Esophagus mucosa (tissue), 1 donor: ENCODE data around the gene ATP13A2. TPM values are rescaled to one million over a fixed set of nuclear protein-coding genes. Genes with fewer than 3 reads are reported as not detected.

Source experiments
- ATAC-seq: fragments of 200-7000 bp; cut with Tn5 transposase; one replicate; pipeline ENCODE4 v1.9.1; 2020
- total RNA-seq: library from RNA; stranded (reverse); gene quantifications from one replicate; pipeline ENCODE4 v1.2.4, GENCODE V29; 2023
- donor health status: DM: yes; HTN: yes; CAD: no.

The ATP13A2 gene
- total RNA-seq, 1 donor from 2014 or later, result 21.5 TPM

- ATAC-seq, result no peak
These were observed 9.2 kb downstream of the ATP13A2 start for GRCh38 chr1:17002524-17002902.

- ATAC-seq, result no peak
These were observed 9.8 kb downstream of the ATP13A2 start for GRCh38 chr1:17001760-17002523.

DNA sequence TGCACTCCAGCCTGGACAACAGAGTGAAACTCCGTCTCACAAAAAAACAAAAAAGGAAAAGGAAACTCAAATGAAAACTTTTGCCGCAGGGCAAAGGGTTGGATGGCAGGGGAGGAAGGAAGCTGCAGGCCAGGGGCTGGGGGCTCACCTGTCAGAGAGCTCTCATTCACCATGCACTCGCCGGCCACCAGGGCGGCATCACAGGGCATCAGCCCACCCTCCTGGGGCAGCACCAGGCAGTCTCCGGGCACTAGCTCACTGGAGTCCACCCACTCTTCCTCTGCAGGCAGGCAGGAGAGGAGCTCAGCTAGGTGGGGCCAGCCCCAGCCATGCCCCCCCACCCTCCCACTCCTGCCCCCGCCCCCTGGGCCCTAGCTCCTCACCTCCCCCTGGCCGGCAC is 11.9 kb downstream of the ATP13A2 start:
- ATAC-seq, result no peak

DNA sequence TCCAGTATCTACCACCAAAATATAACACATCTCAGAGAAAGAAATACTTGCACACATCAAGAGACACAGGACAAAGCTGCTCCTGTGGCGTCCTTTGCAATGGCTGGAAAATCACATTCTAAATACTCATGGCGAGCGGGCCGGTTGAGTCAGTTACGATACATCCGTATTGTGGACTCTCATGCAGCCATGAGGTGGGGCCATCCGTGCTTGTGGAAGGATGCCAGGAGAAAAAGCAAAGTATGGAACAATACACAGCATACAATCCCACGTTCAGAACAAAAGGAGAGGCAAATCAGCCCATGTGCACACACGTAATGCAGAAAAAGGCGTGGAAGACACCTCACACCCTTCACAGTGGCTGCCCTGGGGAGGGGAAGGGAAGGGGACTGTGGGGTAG is 13.1 kb downstream of the ATP13A2 start:
- ATAC-seq, result peak; percentile 85

DNA sequence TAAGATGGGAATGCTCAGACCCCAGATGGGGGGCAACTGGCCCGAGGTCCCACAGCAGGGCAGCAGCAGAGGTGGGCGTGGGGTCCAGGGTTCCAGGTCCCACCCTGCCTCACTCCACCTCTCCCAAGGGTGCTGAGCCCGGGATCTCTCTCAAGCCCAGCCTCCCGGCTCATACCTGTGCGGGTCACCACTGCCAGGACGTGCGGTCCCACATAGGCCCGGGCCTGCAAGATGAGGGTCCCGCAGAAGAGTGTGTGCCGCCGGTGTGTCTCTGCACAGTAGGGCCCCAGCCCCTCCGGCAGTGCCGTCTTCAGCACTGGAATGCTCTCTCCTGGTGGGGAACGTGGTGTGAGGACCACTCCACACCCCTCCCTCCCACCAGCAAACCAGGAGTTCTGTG is 14.9 kb downstream of the ATP13A2 start:
- no peak for ATAC-seq

GRCh38 chr1:16993521-16994038 is 18.1 kb downstream of the ATP13A2 start:
- no peak for ATAC-seq

DNA sequence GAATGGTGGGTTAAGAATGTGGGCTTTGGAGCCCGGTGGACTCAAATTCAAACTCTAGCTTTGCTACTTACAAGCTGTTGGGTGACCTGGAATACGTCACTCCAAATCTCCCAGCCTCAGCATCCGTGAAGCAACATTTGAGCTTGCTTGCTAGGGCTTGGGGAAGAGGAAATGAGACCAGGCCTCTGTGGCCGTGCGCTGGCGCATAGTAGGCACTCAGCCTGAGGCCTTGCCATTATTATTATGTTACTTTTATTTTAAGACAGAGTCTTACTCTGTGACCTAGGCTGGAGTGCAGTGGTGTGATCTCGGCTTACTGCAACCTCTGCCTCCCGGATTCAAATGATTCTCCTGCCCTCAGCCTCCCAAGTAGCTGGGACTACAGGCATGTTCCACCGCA is 19.1 kb downstream of the ATP13A2 start:
- no peak for ATAC-seq

- no peak for ATAC-seq
These were observed 19.6 kb downstream of the ATP13A2 start for GRCh38 chr1:16992102-16992501.

DNA sequence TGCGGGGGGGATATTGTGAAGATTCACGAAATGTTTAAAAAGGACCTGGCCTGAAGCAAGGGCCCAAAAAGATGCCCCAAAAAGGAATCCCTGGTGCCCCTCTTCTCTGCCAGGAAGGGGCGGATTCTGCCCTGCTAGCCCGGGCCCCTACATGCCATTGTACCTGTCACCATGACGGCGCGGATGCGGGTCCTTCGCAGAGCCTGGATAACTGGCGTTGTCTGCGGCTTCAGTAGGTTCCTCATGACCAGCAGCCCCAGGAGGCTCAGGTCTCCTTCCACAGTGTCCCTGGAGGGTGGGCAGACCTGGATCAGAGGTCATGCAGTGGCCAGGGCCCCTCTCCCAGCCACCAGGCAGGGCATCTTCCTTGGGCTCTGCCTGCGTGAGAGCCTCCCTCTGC is 20.2 kb downstream of the ATP13A2 start:
- ATAC-seq, result no peak

DNA sequence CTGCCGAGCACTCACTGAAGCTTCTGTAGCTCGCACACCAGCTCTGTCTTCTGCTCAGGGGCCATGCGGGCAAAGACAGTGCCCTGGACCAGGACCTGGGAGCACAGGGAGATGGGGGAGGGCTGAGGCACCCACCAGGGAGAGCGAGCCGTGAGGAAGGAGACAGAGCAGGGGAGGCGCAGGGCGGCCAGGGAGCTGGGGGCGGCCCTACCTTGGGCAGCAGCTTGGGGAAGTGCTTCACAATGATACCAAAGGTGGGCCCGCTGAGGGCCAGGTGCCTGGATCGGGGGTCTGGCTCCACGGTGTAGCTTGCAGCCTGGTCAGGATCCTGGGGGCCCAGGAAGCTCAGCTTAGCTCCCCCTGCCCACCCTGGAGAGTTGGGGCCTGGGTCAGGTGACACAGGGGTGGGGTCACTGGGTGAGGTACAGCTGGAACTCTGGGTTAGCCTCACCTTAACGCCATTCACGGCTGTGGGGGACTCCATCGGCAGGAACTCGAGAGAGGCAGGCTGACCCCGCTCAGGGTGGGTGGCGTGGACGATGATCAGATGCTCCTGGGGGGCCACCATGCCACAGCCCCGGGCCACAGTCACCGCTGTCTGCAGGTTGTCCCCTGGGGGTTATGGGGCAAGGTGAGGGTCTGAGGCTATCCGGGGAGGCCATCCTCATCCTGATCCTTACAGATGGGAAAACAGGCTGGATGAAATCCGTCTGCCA is 21.9 kb downstream of the ATP13A2 start:
- ATAC-seq, result no peak

- no peak for ATAC-seq
These were observed 23.5 kb downstream of the ATP13A2 start for GRCh38 chr1:16988210-16988609.

DNA sequence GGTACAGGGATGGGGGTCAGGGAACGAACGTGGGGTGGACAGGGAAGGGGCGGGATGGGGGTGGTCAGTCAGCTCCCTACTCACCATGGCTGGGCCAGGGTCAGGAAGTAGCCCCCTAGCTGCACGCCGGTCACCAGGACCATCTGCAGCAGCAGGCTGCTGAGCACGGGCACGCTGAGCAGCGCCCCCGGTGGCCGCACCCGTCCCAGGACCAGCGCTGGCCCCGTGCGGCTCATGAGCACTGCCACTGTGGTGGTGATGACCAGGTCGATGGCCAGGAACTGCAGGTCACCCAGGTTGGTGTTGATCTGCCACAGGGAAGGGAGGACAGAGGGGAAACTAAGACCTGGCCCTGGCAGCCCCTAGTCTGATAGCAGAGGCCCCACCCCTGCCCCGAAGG is 24.8 kb downstream of the ATP13A2 start:
- no peak for ATAC-seq

GRCh38 chr1:16986560-16986959 is 25.2 kb downstream of the ATP13A2 start:
- no peak for ATAC-seq

- no peak for ATAC-seq
These were observed 25.6 kb downstream of the ATP13A2 start for GRCh38 chr1:16986113-16986512.

GRCh38 chr1:16984717-16985116 is 27.0 kb downstream of the ATP13A2 start:
- peak; percentile 75 for ATAC-seq

- ATAC-seq, result no peak
These were observed 28.1 kb downstream of the ATP13A2 start for GRCh38 chr1:16983649-16984048.

DNA sequence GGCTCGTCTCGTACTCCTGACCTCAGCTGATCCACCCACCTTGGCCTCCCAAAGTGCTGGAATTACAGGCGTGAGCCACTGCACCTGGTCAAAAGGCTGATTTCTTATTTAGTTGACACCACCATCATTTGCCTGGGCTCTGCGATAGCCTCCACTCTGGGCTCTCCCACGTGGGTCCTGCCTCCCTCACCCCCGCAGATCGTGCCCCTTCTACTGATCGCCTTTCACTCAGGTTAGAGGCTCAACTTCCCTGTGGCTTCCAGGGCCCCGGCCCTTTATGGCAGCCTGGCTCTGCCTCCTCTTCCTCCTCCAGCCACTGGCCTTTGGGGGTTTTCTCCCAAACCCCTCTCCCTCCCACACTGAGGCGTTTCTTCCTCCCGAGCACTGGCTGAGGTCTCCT is 28.8 kb downstream of the ATP13A2 start:
- ATAC-seq, result no peak

DNA sequence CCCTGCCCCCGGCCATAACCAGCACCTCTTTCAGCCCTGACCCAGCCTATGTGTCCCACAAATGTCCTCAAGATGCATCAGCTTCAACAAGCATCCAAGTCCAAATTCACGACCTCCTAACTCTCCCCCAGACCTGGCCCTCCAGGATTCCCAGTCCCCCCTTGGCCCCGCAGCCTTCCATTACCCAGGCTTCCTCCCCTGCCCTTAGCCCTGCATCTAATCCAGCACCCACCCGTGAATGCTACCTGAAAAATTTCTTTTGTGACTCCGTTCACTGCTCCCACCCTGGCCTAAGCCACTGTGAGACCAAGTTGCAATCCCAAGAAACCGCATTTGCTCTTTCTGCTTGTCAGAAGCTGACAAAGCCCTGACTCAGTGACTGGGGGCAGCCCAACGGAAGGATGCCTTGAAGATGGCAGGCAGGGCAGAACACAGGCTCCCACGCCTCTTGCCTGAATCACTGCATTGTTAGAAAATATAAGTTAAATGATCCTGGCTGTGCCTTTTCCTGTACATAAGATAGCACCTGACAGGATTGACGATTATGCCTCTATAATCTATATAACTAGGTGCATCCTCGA is 30.4 kb downstream of the ATP13A2 start:
- ATAC-seq, result no peak

- ATAC-seq, result no peak
These were observed 31.1 kb downstream of the ATP13A2 start, which contains the start of gene MFAP2 for GRCh38 chr1:16980473-16981268. TSS of gene MFAP2 (minus strand) at chr1:16980620. CDS start at chr1:16978273, 2,347 bp downstream.

DNA sequence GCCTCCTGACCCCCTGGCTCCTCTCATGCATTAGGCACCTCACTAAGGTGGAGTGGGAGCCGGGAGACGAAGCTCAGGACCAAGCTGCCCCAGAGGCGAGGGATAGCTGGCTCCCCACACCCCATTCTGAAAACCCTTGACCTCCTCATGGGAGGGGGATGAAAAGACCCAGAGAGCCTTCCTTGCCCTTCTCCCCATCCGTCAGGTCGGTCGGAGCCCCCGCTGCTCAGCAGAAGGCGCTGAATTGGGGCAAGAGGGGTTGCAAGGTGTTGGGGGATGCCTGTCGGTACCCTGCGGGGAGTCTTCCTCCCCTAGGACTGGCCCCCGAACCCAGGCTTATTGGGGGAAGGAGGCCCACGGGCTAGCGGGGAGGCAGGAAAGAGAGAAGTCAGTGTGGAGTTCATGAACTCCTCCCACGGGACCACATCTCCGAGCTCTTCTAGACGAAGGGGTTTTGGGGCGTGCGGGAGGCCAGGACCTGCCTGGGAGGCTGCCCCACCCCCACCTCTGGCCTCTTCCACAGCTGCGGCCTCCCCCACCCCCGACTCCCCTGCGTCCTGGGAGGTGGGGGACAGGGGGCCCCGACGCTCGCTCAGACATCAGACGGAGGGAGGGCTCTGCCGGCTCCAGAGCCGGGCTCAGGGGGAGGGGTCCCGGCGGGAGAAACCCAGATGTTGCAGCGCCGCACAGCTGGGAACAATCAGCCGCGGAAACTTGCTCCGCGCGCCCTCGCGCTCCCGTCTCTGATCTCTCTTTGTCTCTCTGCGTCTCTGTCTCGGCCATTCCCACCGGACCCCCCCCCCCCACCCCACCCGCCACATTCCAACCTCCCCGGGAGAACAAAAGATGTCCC is 32.0 kb downstream of the ATP13A2 start:
- no peak for ATAC-seq

DNA sequence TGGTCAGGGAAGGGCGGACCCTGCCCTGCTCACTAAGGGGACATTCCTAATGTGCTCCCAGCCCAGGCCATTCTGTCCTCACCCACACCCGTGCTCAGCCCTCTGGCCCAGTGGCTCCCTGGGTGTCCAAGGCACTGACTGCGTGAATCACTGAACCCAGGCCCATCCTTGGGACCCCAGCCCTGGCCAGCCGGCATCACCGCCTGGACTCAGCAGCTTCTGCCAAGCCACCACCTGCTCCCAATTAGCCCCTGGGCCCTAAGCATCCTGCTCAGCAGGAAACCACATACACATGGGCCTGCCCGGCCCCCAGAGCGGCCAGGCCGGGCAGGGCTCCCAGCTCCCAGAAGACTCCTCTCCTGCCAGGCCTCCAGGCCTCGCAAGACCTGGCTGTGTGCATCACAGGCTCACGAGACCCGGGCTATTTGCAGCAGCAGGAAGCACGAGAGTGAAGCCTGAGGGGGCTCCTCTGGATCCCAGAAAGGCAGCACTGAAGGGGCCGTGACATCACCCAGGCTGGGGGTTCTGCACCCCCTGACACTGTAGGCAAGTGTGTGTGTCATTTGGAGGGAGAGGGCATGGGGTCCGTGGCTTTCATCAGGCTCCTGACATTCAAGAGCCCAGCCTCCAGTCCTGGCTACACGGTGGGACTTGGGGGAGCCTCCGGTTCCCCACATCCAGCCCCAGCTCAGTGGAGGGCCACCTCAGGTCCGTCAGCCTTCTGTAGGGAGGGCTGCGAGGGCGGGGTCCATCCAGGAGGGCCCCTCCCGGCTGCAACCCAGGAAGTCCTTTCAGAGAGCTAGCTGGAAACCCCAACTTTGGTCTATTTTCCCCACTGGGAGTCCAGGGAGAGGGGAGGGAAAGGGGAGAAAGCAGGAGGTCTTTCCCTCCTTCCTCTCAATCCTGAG is 32.9 kb downstream of the ATP13A2 start:
- peak; percentile 4 for ATAC-seq
